ENCODE measurements around the gene RCVRN. TPM values are rescaled to one million over a fixed set of nuclear protein-coding genes. Genes with fewer than 3 reads are reported as not detected.

Gene RCVRN
- total RNA-seq, result not detected in 2 replicates

GRCh38 chr17:9905078-9905415, at the start of gene RCVRN:
TSS of gene RCVRN (minus strand) at chr17:9905271. CDS start at chr17:9905180, 91 bp downstream.

Other genes starting within 250 kb of the RCVRN start
- gene DHRS7C, start 113.7 kb downstream of the RCVRN start, total RNA-seq, result not detected in 2 replicates
- not detected in 2 replicates for gene GSG1L2, start 83.2 kb downstream of the RCVRN start, total RNA-seq
- gene GLP2R, start 79.3 kb downstream of the RCVRN start, total RNA-seq, result under 0.01 TPM in 1 of 2 replicates, not detected in the other

Data from uterine smooth muscle cell (primary cell).